ENCODE results near the gene CLDND2. TPM values are rescaled to one million over a fixed set of nuclear protein-coding genes. Genes with fewer than 3 reads are reported as not detected.

The CLDND2 gene
- total RNA-seq, 1 donor: not detected

DNA sequence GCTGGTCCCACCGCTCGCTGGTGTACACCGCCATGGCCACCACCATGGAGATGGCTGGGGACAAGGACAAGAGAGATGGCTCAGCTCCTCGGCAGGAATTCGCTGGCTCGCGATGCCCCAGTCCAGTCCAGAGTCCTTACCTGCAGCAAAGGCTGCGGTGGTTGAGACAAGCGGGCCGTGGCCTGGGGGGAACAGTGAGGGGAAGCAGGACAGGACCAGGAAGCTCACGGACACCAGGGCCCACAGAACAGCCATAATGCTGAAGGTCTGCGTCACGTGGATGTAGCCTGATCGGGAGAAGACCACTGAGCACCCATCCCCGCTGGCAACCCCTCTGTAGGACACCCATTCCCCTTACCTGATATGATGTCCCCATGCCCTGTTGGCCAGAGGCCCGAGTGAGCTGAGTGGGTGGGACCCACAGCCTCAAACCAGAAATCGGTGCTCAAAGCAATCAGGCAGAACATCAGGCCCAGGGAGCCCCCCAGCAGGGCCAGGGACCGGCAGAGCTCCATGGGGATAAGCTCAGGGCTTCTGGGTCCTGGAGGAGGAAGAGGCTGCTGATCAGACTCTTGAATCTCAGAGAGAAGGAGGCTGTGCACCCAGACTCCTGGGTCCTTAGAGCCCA is 3.3 kb upstream of the CLDND2 start:
- Histone ChIP-seq H3K36me3 (ENCODE audit: insufficient read depth, low read length) (no peaks in the 10 kb centered on the region), H3K9me3 (ENCODE audit: low read depth, low read length) (no peaks in the 10 kb centered on the region), H3K79me2 (ENCODE audit: insufficient read depth, low read length) (no peaks in the 10 kb centered on the region), H2AFZ (ENCODE audit: low read length) (no peak overlapping the region), H3K4me1 (ENCODE audit: insufficient read depth, low read length) (peaks cover 4% of the 10 kb centered on the region), H3K27me3 (ENCODE audit: insufficient read depth, low read length) (no peaks in the 10 kb centered on the region), H4K20me1 (ENCODE audit: insufficient read depth, low read length) (no peaks in the 10 kb centered on the region), H3K27ac (ENCODE audit: low read depth, low read length) (no peak overlapping the region), H3K4me3 (ENCODE audit: insufficient read depth, low read length) (no peak overlapping the region), H3K4me2 (ENCODE audit: insufficient read depth, low read length) (no peak overlapping the region)
- DNase-seq (ENCODE audit: insufficient read length, low spot score, missing footprints): no peak
- TF ChIP-seq, protein P1, sequence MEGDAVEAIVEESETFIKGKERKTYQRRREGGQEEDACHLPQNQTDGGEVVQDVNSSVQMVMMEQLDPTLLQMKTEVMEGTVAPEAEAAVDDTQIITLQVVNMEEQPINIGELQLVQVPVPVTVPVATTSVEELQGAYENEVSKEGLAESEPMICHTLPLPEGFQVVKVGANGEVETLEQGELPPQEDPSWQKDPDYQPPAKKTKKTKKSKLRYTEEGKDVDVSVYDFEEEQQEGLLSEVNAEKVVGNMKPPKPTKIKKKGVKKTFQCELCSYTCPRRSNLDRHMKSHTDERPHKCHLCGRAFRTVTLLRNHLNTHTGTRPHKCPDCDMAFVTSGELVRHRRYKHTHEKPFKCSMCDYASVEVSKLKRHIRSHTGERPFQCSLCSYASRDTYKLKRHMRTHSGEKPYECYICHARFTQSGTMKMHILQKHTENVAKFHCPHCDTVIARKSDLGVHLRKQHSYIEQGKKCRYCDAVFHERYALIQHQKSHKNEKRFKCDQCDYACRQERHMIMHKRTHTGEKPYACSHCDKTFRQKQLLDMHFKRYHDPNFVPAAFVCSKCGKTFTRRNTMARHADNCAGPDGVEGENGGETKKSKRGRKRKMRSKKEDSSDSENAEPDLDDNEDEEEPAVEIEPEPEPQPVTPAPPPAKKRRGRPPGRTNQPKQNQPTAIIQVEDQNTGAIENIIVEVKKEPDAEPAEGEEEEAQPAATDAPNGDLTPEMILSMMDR (IDR thresholded peaks at IDR 0.05; ENCODE audit: extremely low read depth, low read depth, low read length): no peak

- Histone ChIP-seq H4K20me1 (ENCODE audit: insufficient read depth, low read length) (no peaks in the 10 kb centered on the region), H3K4me3 (ENCODE audit: insufficient read depth, low read length) (no peak overlapping the region), H2AFZ (ENCODE audit: low read length) (no peak overlapping the region), H3K79me2 (ENCODE audit: insufficient read depth, low read length) (no peaks in the 10 kb centered on the region), H3K27me3 (ENCODE audit: insufficient read depth, low read length) (no peaks in the 10 kb centered on the region), H3K36me3 (ENCODE audit: insufficient read depth, low read length) (no peaks in the 10 kb centered on the region), H3K27ac (ENCODE audit: low read depth, low read length) (no peak overlapping the region), H3K4me1 (ENCODE audit: insufficient read depth, low read length) (peaks cover 9% of the 10 kb centered on the region), H3K9me3 (ENCODE audit: low read depth, low read length) (no peaks in the 10 kb centered on the region), H3K4me2 (ENCODE audit: insufficient read depth, low read length) (no peak overlapping the region)
- TF ChIP-seq, protein P1 (IDR thresholded peaks at IDR 0.05; ENCODE audit: extremely low read depth, low read depth, low read length): no peak
- DNase-seq (ENCODE audit: insufficient read length, low spot score, missing footprints): no peak
Observed at GRCh38 chr19:51371186-51371690, 2.4 kb upstream of the CLDND2 start.

- no peaks in the 10 kb centered on the region for H4K20me1 ChIP-seq (ENCODE audit: insufficient read depth, low read length)
- TF ChIP-seq, protein P1 (IDR thresholded peaks at IDR 0.05; ENCODE audit: extremely low read depth, low read depth, low read length): no peak
- H3K79me2 ChIP-seq (ENCODE audit: insufficient read depth, low read length): peaks cover 9% of the 10 kb centered on the region
- no peak overlapping the region for H3K4me3 ChIP-seq (ENCODE audit: insufficient read depth, low read length)
- no peak overlapping the region for H2AFZ ChIP-seq (ENCODE audit: low read length)
- no peak overlapping the region for H3K27ac ChIP-seq (ENCODE audit: low read depth, low read length)
- H3K36me3 ChIP-seq (ENCODE audit: insufficient read depth, low read length): no peaks in the 10 kb centered on the region
- no peaks in the 10 kb centered on the region for H3K27me3 ChIP-seq (ENCODE audit: insufficient read depth, low read length)
- H3K4me2 ChIP-seq (ENCODE audit: insufficient read depth, low read length): no peak overlapping the region
- no peak for DNase-seq (ENCODE audit: insufficient read length, low spot score, missing footprints)
- no peaks in the 10 kb centered on the region for H3K9me3 ChIP-seq (ENCODE audit: low read depth, low read length)
- peaks cover 17% of the 10 kb centered on the region for H3K4me1 ChIP-seq (ENCODE audit: insufficient read depth, low read length)
Observed at GRCh38 chr19:51370230-51370629, 1.4 kb upstream of the CLDND2 start.

GRCh38 chr19:51367565-51368365 is 1.0 kb downstream of the CLDND2 start:
- Histone ChIP-seq H3K79me2 (ENCODE audit: insufficient read depth, low read length) (peaks cover 27% of the 10 kb centered on the region), H4K20me1 (ENCODE audit: insufficient read depth, low read length) (no peaks in the 10 kb centered on the region), H3K4me2 (ENCODE audit: insufficient read depth, low read length) (peak overlapping the region; percentile 100), H3K27me3 (ENCODE audit: insufficient read depth, low read length) (no peaks in the 10 kb centered on the region), H3K36me3 (ENCODE audit: insufficient read depth, low read length) (no peaks in the 10 kb centered on the region), H2AFZ (ENCODE audit: low read length) (peak overlapping the region; percentile 94), H3K27ac (ENCODE audit: low read depth, low read length) (peak overlapping the region; percentile 70), H3K4me1 (ENCODE audit: insufficient read depth, low read length) (peaks cover 34% of the 10 kb centered on the region), H3K9me3 (ENCODE audit: low read depth, low read length) (no peaks in the 10 kb centered on the region), H3K4me3 (ENCODE audit: insufficient read depth, low read length) (peak overlapping the region; percentile 99)
- DNase-seq (ENCODE audit: insufficient read length, low spot score, missing footprints): peak; percentile 99
- TF ChIP-seq, protein P1 (IDR thresholded peaks at IDR 0.05; ENCODE audit: extremely low read depth, low read depth, low read length): no peak

All from osteoblast (primary cell).